HepG2 (cell line): ENCODE results near the gene TRPM6. TPM values are rescaled to one million over a fixed set of nuclear protein-coding genes. Genes with fewer than 3 reads are reported as not detected.

Source experiments
- ATAC-seq: fragments of 200-7000 bp; cut with Tn5 transposase; 3 replicates; pipeline ENCODE4 v1.9.1; 2020; ENCODE audit warnings: mild to moderate bottlenecking, moderate library complexity
- BruUV-seq: library from RNA; stranded (reverse); fragments of 400-500 nt; replicated peaks from 2 replicates; lab custom pipeline; 2021; lab: Mats Ljungman, UMichigan
- CTCF ChIA-PET: fragments of 300-600 bp; formaldehyde crosslinking; extraction: SDS; loops from one replicate; lab custom pipeline; 2021; ENCODE audit warnings: low total read pairs, inconsistent platforms, low intra/inter-chr PET ratio; lab: Yijun Ruan, JAX
- POLR2A ChIA-PET: fragments of 350-600 bp; sonication (Branson Sonifier 250); formaldehyde crosslinking; loops from one replicate; lab custom pipeline; 2020; ENCODE audit warnings: antibody characterized with exemption, inconsistent platforms; lab: Yijun Ruan, JAX
- DNase-seq: peaks from one replicate; pipeline ENCODE4 v3.0.0-alpha.2; 2015; ENCODE audit warnings: low spot score
- FAIRE-seq: peaks from 3 replicates; lab custom pipeline; 2011; peaks lifted over from hg19 to GRCh38; lab: Jason Lieb, UNC
- H2AFZ ChIP-seq: one replicate; pipeline ENCODE4 v1.6.1; 2011; ENCODE audit warnings: low read length, inconsistent platforms
- H3K27ac ChIP-seq: fragments of 300-600 bp; 3 replicates; pipeline ENCODE4 v1.8.0; 2011; ENCODE audit warnings: mixed run types, mild to moderate bottlenecking, mixed read lengths, low read length, inconsistent platforms; ENCODE audit not compliant: insufficient read depth; ENCODE audit errors: extremely low read length
- H3K27me3 ChIP-seq, 2 experiments: fragments of 200-600 bp in 1 of 2; 2 replicates in 1 of 2; 3 replicates in 1 of 2; pipeline versions ENCODE4 v1.6.0 to v1.8.0; 2011; ENCODE audit warnings: low read length in 2 of 2, mild to moderate bottlenecking in 2 of 2, moderate library complexity in 2 of 2, inconsistent platforms in 1 of 2; ENCODE audit not compliant: insufficient read depth in 2 of 2, control insufficient read depth in 1 of 2
- H3K36me3 ChIP-seq, 2 experiments: fragments of 200-600 bp in 1 of 2; replicated peaks in 1 of 2; 2 replicates in 1 of 2; 3 replicates in 1 of 2; pipeline versions ENCODE4 v1.5.1 to v1.8.0; 2011; ENCODE audit warnings: low read length in 2 of 2, inconsistent platforms in 1 of 2; ENCODE audit not compliant: insufficient read depth in 2 of 2, control insufficient read depth in 1 of 2
- H3K4me1 ChIP-seq: 2 replicates; pipeline ENCODE4 v1.5.1; 2012; ENCODE audit warnings: low read length, inconsistent platforms; ENCODE audit not compliant: insufficient read depth
- H3K4me2 ChIP-seq: 2 replicates; pipeline ENCODE4 v1.6.0; 2011; ENCODE audit warnings: low read depth, low read length, inconsistent platforms
- H3K4me3 ChIP-seq, 3 experiments: fragments of 200-600 bp in 1 of 3; sonication (generic), shearing (Covaris generic) in 1 of 3; replicated peaks in 1 of 3; 2 replicates each; pipeline ENCODE4 v1.5.1; 2011 to 2016; ENCODE audit warnings: low read length in 3 of 3, inconsistent platforms in 2 of 3, low read depth in 2 of 3, mild to moderate bottlenecking in 2 of 3, control low read depth in 1 of 3, mixed read lengths in 1 of 3; ENCODE audit not compliant: insufficient read depth in 1 of 3
- H3K79me2 ChIP-seq: one replicate; pipeline ENCODE4 v1.6.1; 2011; ENCODE audit warnings: low read length, inconsistent platforms; ENCODE audit not compliant: insufficient read depth
- H3K9ac ChIP-seq: 2 replicates; pipeline ENCODE4 v1.6.0; 2011; ENCODE audit warnings: mild to moderate bottlenecking, low read depth, low read length, inconsistent platforms; ENCODE audit not compliant: insufficient read depth
- H3K9me3 ChIP-seq: 2 replicates; pipeline ENCODE4 v1.5.1; 2012; ENCODE audit warnings: mild to moderate bottlenecking, low read length
- H4K20me1 ChIP-seq: 2 replicates; pipeline ENCODE4 v1.6.0; 2011; ENCODE audit warnings: inconsistent platforms, mild to moderate bottlenecking, low read length, moderate library complexity; ENCODE audit not compliant: insufficient read depth
- ESRRA ChIP-seq: sonication (generic); formaldehyde crosslinking; IDR thresholded peaks from 2 replicates; pipeline ENCODE4 v1.5.1; 2020; ENCODE audit warnings: mild to moderate bottlenecking, low read depth, missing genetic modification reagents
- MIER2 ChIP-seq: IDR thresholded peaks from 2 replicates; pipeline ENCODE4 v1.6.1; 2016; ENCODE audit warnings: missing biosample characterization, missing genetic modification reagents
- NFATC3 ChIP-seq: sonication (generic); formaldehyde crosslinking; IDR thresholded peaks from 2 replicates; pipeline ENCODE4 v1.5.1; 2020; ENCODE audit warnings: mild to moderate bottlenecking, missing genetic modification reagents
- PLRG1 ChIP-seq: fragments of 450-650 bp; conservative IDR thresholded peaks from 2 replicates; pipeline ENCODE4 v1.6.1; 2016
- ZNF142 ChIP-seq: sonication (generic); formaldehyde crosslinking; IDR thresholded peaks from 2 replicates; pipeline ENCODE4 v1.4.0; 2020; ENCODE audit warnings: missing genetic modification reagents
- ZNF205 ChIP-seq: IDR thresholded peaks from 2 replicates; pipeline ENCODE4 v1.6.1; 2018; ENCODE audit warnings: missing biosample characterization, missing genetic modification reagents
- ZNF296 ChIP-seq: sonication (generic); formaldehyde crosslinking; conservative IDR thresholded peaks from 2 replicates; pipeline ENCODE4 v1.5.0; 2020; ENCODE audit warnings: mild to moderate bottlenecking, missing genetic modification reagents
- ZNF782 ChIP-seq: sonication (generic); formaldehyde crosslinking; IDR thresholded peaks from 2 replicates; pipeline ENCODE4 v1.4.0; 2020; ENCODE audit warnings: missing genetic modification reagents, mild to moderate bottlenecking, borderline replicate concordance
- WGBS: methylation state at CpG from one replicate; pipeline ENCODE4 v1.1.6; 2017; ENCODE audit warnings: low lambda C conversion rate; 5-methylcytosine and 5-hydroxymethylcytosine counted together
- in situ Hi-C: cut with HindIII; loops from 2 replicates; pipeline ENCODE4 v1.10.0; 2017; ENCODE audit warnings: low pct_unique_long_range_greater_than_20kb; ENCODE audit not compliant: extremely low pct_ligation_motif_present
- intact Hi-C: fragments of 100-400 bp; cut with micrococcal nuclease; formaldehyde crosslinking; loops from one replicate; pipeline ENCODE4 v1.10.0; 2022; ENCODE audit not compliant: unreplicated experiment
- polyA plus RNA-seq, 8 experiments: library from polyadenylated mRNA; depleted of rRNA in 3 of 8; stranded (reverse) in 7 of 8; unstranded in 1 of 8; fragments of >200 nt; fragmentation: Illumina TruSeq in 4 of 8; extraction: Trizol in 4 of 8; gene quantifications; 2 replicates each; pipeline versions ENCODE4 v1.2.1 to v1.2.3, GENCODE V29; 2011 to 2016; ENCODE audit warnings: low read depth in 4 of 8, missing spikeins in 1 of 8, mixed read lengths in 1 of 8; ENCODE audit not compliant: insufficient read depth in 1 of 8
- total RNA-seq, 5 experiments: library from RNA; depleted of rRNA; stranded (reverse); fragments of >200 nt; fragmentation: Illumina TruSeq; extraction: Trizol; gene quantifications; 2 replicates each; pipeline ENCODE4 v1.2.3, GENCODE V29; 2016; ENCODE audit warnings: low read depth in 1 of 5

TRPM6 gene
- total and polyA plus RNA-seq, 2 of the 13 experiments (the other 11 are each of a cell fraction or from before 2014, with no cell fraction given): 0.01 to 0.09 TPM

- intact Hi-C loops (no loop called here), in situ Hi-C loops (no loop called here)
- H3K4me2 ChIP-seq: no peak overlapping the region
Measured at GRCh38 chr9:74728176-74728575, 159.5 kb downstream of the TRPM6 start.

More at GRCh38 chr9:74728176-74728575, 159.5 kb downstream of the TRPM6 start:
- Histone ChIP-seq H3K4me1 (no peaks in the 10 kb centered on the region), H3K4me3 (no peak overlapping the region), H3K79me2 (no peaks in the 10 kb centered on the region), H2AFZ (no peak overlapping the region), H3K27ac (no peak overlapping the region), H3K9me3 (no peaks in the 10 kb centered on the region), H3K36me3 (no peaks in the 10 kb centered on the region), H4K20me1 (no peaks in the 10 kb centered on the region), H3K9ac (no peak overlapping the region), H3K27me3 (no peaks in the 10 kb centered on the region)
- 58% methylated on average over 7 of the region's 7 CpGs for WGBS
- FAIRE-seq: no peak
- no peak for ATAC-seq
- ChIA-PET POLR2A (no interaction called here), CTCF (no interaction called here)
- TF ChIP-seq ESRRA (CRISPR knock-in tag) (no peak), MIER2 (CRISPR knock-in tag) (no peak), ZNF296 (CRISPR knock-in tag) (no peak), NFATC3 (CRISPR knock-in tag) (no peak), ZNF782 (CRISPR knock-in tag) (no peak), ZNF205 (CRISPR knock-in tag) (no peak), ZNF142 (no peak), PLRG1 (no peak)
- BruUV-seq: no TSS peak
- no peak for DNase-seq
